Hepatocyte (in vitro differentiated cells): ENCODE data around the gene CLK2. TPM values are rescaled to one million over a fixed set of nuclear protein-coding genes. Genes with fewer than 3 reads are reported as not detected.
A peak's percentile ranks its signal among the peaks of the same experiment; 100 is the strongest.
"Not testable (repeated sequence)": the region's sequence is repeated elsewhere in the genome, so short reads cannot be mapped to it uniquely, and the experiment has no call there.

Source experiments
- DNase-seq: peaks from one replicate; pipeline ENCODE4 v3.0.0-alpha.2; 2016; ENCODE audit warnings: low spot score
- H2AFZ ChIP-seq: fragments of 200-600 bp; sonication (generic); 2 replicates; pipeline ENCODE4 v1.6.0; 2016; ENCODE audit warnings: antibody characterized with exemption, mild to moderate bottlenecking
- H3K27ac ChIP-seq: fragments of 200-600 bp; sonication (generic); 2 replicates; pipeline ENCODE4 v1.5.1; 2016; ENCODE audit warnings: mild to moderate bottlenecking
- H3K27me3 ChIP-seq: fragments of 200-600 bp; sonication (generic); 2 replicates; pipeline ENCODE4 v1.6.1; 2016
- H3K36me3 ChIP-seq: fragments of 200-600 bp; sonication (generic); replicated peaks from 2 replicates; pipeline ENCODE4 v1.5.1; 2016; ENCODE audit warnings: low read depth; ENCODE audit not compliant: insufficient read depth
- H3K4me1 ChIP-seq: fragments of 200-600 bp; sonication (generic); 2 replicates; pipeline ENCODE4 v1.5.1; 2016; ENCODE audit warnings: mild to moderate bottlenecking, moderate library complexity; ENCODE audit not compliant: insufficient read depth
- H3K4me2 ChIP-seq: fragments of 200-600 bp; sonication (generic); 2 replicates; pipeline ENCODE4 v1.6.0; 2016
- H3K4me3 ChIP-seq: fragments of 200-600 bp; sonication (generic); 2 replicates; pipeline ENCODE4 v1.5.1; 2016; ENCODE audit warnings: mild to moderate bottlenecking
- H3K79me2 ChIP-seq: fragments of 200-600 bp; sonication (generic); 2 replicates; pipeline ENCODE4 v1.6.0; 2017; ENCODE audit warnings: mild to moderate bottlenecking
- H3K9me2 ChIP-seq: fragments of 200-600 bp; sonication (generic); replicated peaks from 2 replicates; pipeline ENCODE4 v1.6.0; 2017; ENCODE audit warnings: mild to moderate bottlenecking; ENCODE audit not compliant: insufficient read depth
- H3K9me3 ChIP-seq: fragments of 200-600 bp; sonication (generic); 2 replicates; pipeline ENCODE4 v1.5.1; 2016; ENCODE audit warnings: low read depth, mild to moderate bottlenecking
- H4K20me1 ChIP-seq: fragments of 200-600 bp; sonication (generic); 2 replicates; pipeline ENCODE4 v1.6.0; 2016; ENCODE audit warnings: mild to moderate bottlenecking; ENCODE audit not compliant: insufficient read depth, poor library complexity, severe bottlenecking
- CTCF ChIP-seq: fragments of 200-600 bp; sonication (generic); IDR thresholded peaks from 2 replicates; pipeline ENCODE4 v1.5.1; 2016; ENCODE audit warnings: antibody characterized with exemption, mild to moderate bottlenecking; ENCODE audit not compliant: poor library complexity
- EZH2 ChIP-seq: fragments of 200-600 bp; sonication (generic); IDR thresholded peaks from 2 replicates; pipeline ENCODE4 v1.6.1; 2016; ENCODE audit warnings: antibody characterized with exemption, mild to moderate bottlenecking, borderline replicate concordance
- EZH2phosphoT487 ChIP-seq: fragments of 200-600 bp; sonication (generic); IDR thresholded peaks from one replicate; pipeline ENCODE4 v1.6.1; 2018; ENCODE audit warnings: antibody characterized with exemption, mild to moderate bottlenecking, low read depth, moderate library complexity; ENCODE audit not compliant: unreplicated experiment, severe bottlenecking
- WGBS: methylation state at CpG from one replicate; pipeline ENCODE4 v1.1.6; 2016; ENCODE audit warnings: low lambda C conversion rate; ENCODE audit errors: missing lambda C conversion rate; 5-methylcytosine and 5-hydroxymethylcytosine counted together
- polyA plus RNA-seq: library from polyadenylated mRNA; unstranded; fragments of >200 nt; fragmentation: Nextera tagmentation; extraction: Ambion mirVana; gene quantifications from 2 replicates; pipeline ENCODE4 v1.2.1, GENCODE V29; 2016
- total RNA-seq: library from RNA; depleted of rRNA; stranded (reverse); fragments of >200 nt; gene quantifications from 2 replicates; pipeline ENCODE4 v1.2.3, GENCODE V29; 2014

Gene CLK2
- total and polyA plus RNA-seq, 2 experiments from 2014 or later = 18.6 to 48.7 TPM

DNA sequence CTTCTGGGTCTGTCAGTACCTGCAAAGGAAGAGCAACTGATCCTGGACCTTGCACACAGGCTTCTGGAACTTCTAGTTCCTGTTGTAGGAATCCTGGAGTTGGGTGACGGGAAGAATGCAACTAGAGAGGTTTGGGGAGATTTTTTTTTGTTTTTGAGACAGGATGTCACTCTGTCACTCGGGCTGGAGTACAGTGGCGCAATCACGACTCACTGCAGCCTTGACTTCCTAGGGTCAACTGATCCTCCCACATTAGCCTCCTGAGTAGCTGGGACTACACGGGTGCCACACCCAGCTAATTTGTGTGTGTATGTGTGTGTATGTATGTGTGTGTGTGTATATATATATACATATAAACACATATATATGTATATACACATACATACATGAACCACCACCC lies 36.9 kb downstream of the CLK2 start:
- no peak for TF ChIP-seq CTCF
- TF ChIP-seq EZH2phosphoT487 = no peak
- TF ChIP-seq EZH2 = no peak
- Histone ChIP-seq H3K27ac (no peak overlapping the region), H3K36me3 (no peaks in the 10 kb centered on the region), H3K4me1 (no peaks in the 10 kb centered on the region), H3K27me3 (no peaks in the 10 kb centered on the region), H3K9me2 (no peaks in the 10 kb centered on the region), H3K9me3 (no peaks in the 10 kb centered on the region), H3K4me2 (no peak overlapping the region), H3K79me2 (no peaks in the 10 kb centered on the region), H4K20me1 (no peaks in the 10 kb centered on the region), H2AFZ (no peak overlapping the region), H3K4me3 (no peak overlapping the region)
- 90% methylated on average over 5 of the region's 5 CpGs for WGBS
- no peak for DNase-seq

DNA sequence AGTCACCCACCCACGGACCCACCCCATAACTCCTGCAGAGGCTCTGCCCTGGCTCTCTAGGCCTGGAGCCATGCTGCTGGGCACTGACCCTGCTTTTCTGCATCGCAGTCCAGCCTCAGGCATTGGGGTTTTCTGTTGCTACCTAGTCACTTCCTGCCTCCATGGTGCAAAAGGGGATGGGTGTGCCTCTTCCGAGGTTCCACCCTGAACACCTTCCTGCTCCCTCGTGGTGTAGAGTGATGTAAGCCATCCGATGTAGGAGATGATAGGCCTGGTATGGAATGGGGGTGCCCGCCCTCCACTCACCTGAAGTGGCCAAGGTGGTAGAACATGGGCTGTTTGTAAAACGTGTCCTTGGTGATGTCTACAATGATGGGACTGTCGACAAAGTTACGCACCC lies 37.9 kb downstream of the CLK2 start:
- H3K4me2 ChIP-seq, H3K9me2 ChIP-seq, H2AFZ ChIP-seq, H3K27me3 ChIP-seq, H3K79me2 ChIP-seq, H3K27ac ChIP-seq, H4K20me1 ChIP-seq, DNase-seq, H3K4me1 ChIP-seq, H3K4me3 ChIP-seq, H3K9me3 ChIP-seq, H3K36me3 ChIP-seq: not testable (repeated sequence)
- 98% methylated on average over 7 of the region's 9 CpGs for WGBS

- not testable (repeated sequence) for H2AFZ ChIP-seq, H3K36me3 ChIP-seq, H4K20me1 ChIP-seq, H3K79me2 ChIP-seq, H3K4me2 ChIP-seq, H3K9me3 ChIP-seq, DNase-seq, H3K4me1 ChIP-seq, H3K27me3 ChIP-seq, H3K4me3 ChIP-seq, H3K27ac ChIP-seq, H3K9me2 ChIP-seq
- 100% methylated on average over 1 of the region's 5 CpGs for WGBS
These were observed 39.8 kb downstream of the CLK2 start for GRCh38 chr1:155233502-155233901.

DNA sequence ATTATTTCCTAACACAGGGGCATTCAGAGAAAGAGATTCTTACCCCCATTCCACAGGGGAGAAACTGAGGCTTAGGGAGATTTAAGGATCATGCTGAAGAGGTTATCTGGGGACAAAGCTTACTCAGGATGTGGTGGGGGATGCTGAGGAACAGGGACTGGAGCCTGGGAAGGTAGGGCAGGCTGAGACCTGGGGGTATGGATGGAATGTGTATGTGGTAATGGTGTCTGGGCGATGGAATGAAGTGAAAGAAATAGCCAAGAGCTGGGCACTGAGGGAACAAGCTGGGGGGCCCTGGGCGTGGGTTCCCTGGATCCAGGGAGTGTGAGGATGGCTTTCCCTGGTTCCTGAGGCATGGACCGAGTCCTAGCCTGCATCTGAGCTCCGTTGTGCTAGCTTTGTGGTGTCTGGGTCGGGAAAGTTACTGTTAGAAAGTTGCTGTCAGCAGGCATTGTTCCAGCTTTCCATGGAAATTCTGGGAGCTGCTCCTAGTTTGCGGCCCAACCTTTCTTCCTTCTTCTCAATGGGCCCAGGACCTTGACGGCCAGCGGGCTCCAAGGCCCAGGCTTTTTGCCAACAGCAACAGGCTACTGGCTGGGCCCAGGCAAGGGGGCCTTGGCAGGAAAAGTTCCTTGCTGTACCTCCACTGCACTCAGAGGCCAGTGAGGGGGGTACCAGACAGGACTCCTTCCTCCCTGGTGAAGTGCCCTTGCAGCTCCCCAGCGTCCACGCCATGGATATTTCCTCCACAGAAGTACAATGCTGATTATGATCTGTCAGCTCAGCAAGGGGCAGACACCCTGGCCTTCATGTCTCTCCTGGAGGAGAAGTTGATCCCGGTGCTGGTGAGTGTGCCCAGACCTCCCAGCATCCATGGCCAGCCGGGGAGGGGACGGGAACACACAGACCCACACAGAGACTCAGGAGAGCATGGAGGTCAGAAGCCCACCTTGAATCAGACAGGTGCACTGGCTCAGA lies 41.0 kb downstream of the CLK2 start:
- not testable (repeated sequence) for H3K4me2 ChIP-seq, H3K79me2 ChIP-seq, H3K4me3 ChIP-seq, H3K9me2 ChIP-seq, H3K9me3 ChIP-seq, H4K20me1 ChIP-seq, DNase-seq, H3K36me3 ChIP-seq, H2AFZ ChIP-seq, H3K4me1 ChIP-seq, H3K27me3 ChIP-seq
- WGBS = 85% methylated on average over 11 of the region's 13 CpGs
- peak overlapping the region; percentile 16 for H3K27ac ChIP-seq

- H3K4me3 ChIP-seq, DNase-seq, H3K4me1 ChIP-seq, H3K4me2 ChIP-seq, H3K79me2 ChIP-seq, H4K20me1 ChIP-seq, H3K36me3 ChIP-seq, H3K9me2 ChIP-seq, H2AFZ ChIP-seq, H3K27ac ChIP-seq, H3K27me3 ChIP-seq, H3K9me3 ChIP-seq: not testable (repeated sequence)
- 70% methylated on average over 3 of the region's 3 CpGs for whole genome bisulfite sequencing
These were observed 42.0 kb downstream of the CLK2 start for GRCh38 chr1:155231302-155231701.
